Measurements from ENCODE around the gene KCNT2.

DNA sequence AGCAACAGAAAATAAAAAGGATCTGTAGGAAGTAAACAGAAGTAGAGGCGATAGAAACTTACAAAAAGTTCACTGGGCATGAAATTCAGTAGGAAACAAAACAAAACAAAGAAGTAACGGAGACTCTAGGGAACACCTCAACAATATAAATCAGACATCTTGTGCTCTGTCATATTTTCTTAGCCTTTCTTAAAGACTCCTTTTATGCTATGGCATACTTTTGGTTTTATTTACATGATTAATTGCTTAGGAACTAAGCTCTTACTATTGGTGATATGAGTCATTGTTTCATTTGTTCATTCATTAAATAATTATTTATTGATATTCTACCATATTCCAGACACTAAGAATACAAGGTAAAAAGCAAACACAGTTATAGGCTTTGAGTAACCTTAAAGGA is 126.6 kb downstream of the KCNT2 start:
- no peak for TF ChIP-seq SP2 (tag by site-specific recombination; IDR thresholded peaks at IDR 0.05)
- no peak for TF ChIP-seq ELK4 (IDR thresholded peaks at IDR 0.05; ENCODE audit: borderline replicate concordance, low read depth, low read length)
- TF ChIP-seq TCF7L2 (IDR thresholded peaks at IDR 0.05; ENCODE audit: borderline replicate concordance, low read depth, low read length) = no peak
- TF ChIP-seq ZBTB48 (tag by site-specific recombination; IDR thresholded peaks at IDR 0.05) = no peak
- no peak for TF ChIP-seq CTCF (tag by site-specific recombination; IDR thresholded peaks at IDR 0.05)
